VCaP (cell line): ENCODE measurements around the gene LRCH1.

Source experiments
- H3K27ac ChIP-seq: fragments of 450-650 bp; 2 replicates; pipeline ENCODE4 v1.5.1; 2017
- CTCF ChIP-seq: fragments of 450-650 bp; conservative IDR thresholded peaks from 2 replicates; pipeline ENCODE4 v1.5.1; 2017; ENCODE audit warnings: mild to moderate bottlenecking, moderate library complexity

The LRCH1 gene

GRCh38 chr13:46520166-46520565 is 32.8 kb upstream of the LRCH1 start:
- H3K27ac ChIP-seq, result no peak overlapping the region
- no peak for TF ChIP-seq CTCF

- no peak for TF ChIP-seq CTCF
- H3K27ac ChIP-seq, result no peak overlapping the region
These were observed 31.5 kb upstream of the LRCH1 start for GRCh38 chr13:46521486-46521885.

GRCh38 chr13:46521921-46522747 is 30.8 kb upstream of the LRCH1 start:
- no peak overlapping the region for H3K27ac ChIP-seq
- TF ChIP-seq CTCF, result no peak

- H3K27ac ChIP-seq, result no peak overlapping the region
- TF ChIP-seq CTCF, result no peak
These were observed 30.3 kb upstream of the LRCH1 start for GRCh38 chr13:46522748-46523030.

- no peak overlapping the region for H3K27ac ChIP-seq
- TF ChIP-seq CTCF, result no peak
These were observed 28.8 kb upstream of the LRCH1 start for GRCh38 chr13:46523972-46524752.

GRCh38 chr13:46526100-46526735 is 26.8 kb upstream of the LRCH1 start:
- TF ChIP-seq CTCF, result no peak
- H3K27ac ChIP-seq, result no peak overlapping the region

GRCh38 chr13:46526740-46527139 is 26.2 kb upstream of the LRCH1 start:
- TF ChIP-seq CTCF, result no peak
- H3K27ac ChIP-seq, result no peak overlapping the region
